H7 (cell line): ENCODE data around the gene ERN1. TPM values are rescaled to one million over a fixed set of nuclear protein-coding genes. Genes with fewer than 3 reads are reported as not detected.

Experiments
- DNase-seq: peaks from one replicate; pipeline ENCODE4 v3.0.0; 2012
- H3K27me3 ChIP-seq: 2 replicates; pipeline ENCODE4 v1.6.0; 2011; ENCODE audit warnings: mild to moderate bottlenecking, low read length; ENCODE audit not compliant: control insufficient read depth, insufficient read depth
- H3K36me3 ChIP-seq: replicated peaks from 2 replicates; pipeline ENCODE4 v1.5.1; 2011; ENCODE audit warnings: low read length; ENCODE audit not compliant: control insufficient read depth, insufficient read depth
- H3K4me3 ChIP-seq: 2 replicates; pipeline ENCODE4 v1.5.1; 2011; ENCODE audit warnings: low read depth, mild to moderate bottlenecking, control low read depth, low read length, moderate library complexity; ENCODE audit not compliant: insufficient read depth
- total RNA-seq: library from RNA; depleted of rRNA; stranded (reverse); fragments of >200 nt; shearing (Covaris generic); gene quantifications from 2 replicates; pipeline ENCODE4 v1.2.3, GENCODE V29; 2014

Gene ERN1
- total RNA-seq, 1 experiment from 2014 or later = 1.8 TPM

- no peak overlapping the region for H3K4me3 ChIP-seq
- no peak for DNase-seq
- no peaks in the 10 kb centered on the region for H3K36me3 ChIP-seq
- no peaks in the 10 kb centered on the region for H3K27me3 ChIP-seq
These were observed 11.7 kb downstream of the ERN1 start for GRCh38 chr17:64117981-64118979.

DNA sequence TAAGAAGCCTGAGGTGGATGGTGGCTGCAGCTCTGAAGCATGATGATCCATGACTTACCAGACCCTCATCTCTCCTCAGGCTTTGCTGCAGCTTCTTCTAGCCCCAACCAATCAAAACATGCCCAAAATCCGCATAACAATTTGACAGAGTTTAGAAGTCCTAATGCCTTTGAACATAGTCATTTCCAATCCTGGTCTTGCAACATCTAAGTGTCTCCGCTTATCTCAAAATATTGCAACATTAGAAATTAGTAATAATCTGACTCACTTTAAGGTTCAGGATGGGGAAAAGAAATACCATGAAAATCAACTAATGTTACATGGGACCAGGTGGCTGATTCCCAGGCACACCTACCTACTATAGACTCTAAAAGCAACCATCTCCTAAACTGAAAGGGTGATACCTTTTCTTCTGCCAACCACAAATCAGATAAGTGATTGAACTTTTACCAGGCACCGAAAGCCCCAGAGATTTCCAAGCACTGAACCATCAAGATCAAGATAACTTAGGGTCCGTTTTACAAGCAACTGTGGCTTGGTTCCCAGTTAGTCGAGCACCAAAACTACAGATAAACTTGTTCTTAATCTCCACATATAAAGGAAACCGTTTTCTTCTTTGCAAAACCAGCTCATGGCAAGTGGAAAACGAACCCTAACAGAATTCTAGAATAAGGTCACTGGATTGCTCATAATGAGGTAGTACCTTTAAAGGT lies 14.0 kb downstream of the ERN1 start:
- DNase-seq = no peak
- Histone ChIP-seq H3K36me3 (no peaks in the 10 kb centered on the region), H3K4me3 (no peak overlapping the region), H3K27me3 (no peaks in the 10 kb centered on the region)

DNA sequence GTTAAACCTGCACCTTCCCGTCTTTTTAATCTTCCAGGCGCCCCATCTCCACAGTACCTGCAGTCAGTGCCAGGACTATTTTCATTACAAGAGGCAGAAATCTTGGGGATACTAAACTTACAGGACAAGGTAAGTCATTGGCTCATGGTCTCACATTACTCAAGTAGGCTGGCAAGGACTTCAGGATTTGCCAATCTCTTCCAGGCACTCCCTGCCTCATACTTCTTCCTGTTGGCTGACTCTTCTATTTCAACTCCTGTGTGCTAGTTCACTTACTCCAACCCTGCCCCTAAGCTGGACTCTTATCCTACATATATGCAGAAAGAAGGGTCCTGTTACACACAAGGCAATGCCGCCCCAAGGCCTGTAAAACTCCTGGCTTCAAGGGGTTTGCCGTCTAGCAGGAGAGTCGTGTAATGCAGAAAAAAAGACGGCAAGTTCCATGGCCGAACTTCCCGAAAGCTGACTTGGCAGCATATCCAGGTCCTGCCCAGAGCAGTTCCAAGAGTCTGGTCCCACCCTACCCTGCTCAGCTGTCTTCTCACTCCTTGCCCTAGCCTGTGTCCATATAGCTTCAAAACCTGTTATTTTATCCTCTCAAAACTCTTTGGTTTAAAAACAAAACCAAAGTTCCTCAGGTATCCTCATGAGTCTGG lies 14.8 kb downstream of the ERN1 start:
- no peak overlapping the region for H3K4me3 ChIP-seq
- DNase-seq = no peak
- no peaks in the 10 kb centered on the region for H3K36me3 ChIP-seq
- H3K27me3 ChIP-seq = no peaks in the 10 kb centered on the region

- no peak overlapping the region for H3K4me3 ChIP-seq
- no peaks in the 10 kb centered on the region for H3K27me3 ChIP-seq
- no peaks in the 10 kb centered on the region for H3K36me3 ChIP-seq
- DNase-seq = no peak
These were observed 16.9 kb downstream of the ERN1 start for GRCh38 chr17:64113006-64113405.

- Histone ChIP-seq H3K27me3 (no peaks in the 10 kb centered on the region), H3K4me3 (no peak overlapping the region), H3K36me3 (no peaks in the 10 kb centered on the region)
- DNase-seq = no peak
These were observed 18.1 kb downstream of the ERN1 start for GRCh38 chr17:64111831-64112230.

- Histone ChIP-seq H3K4me3 (no peak overlapping the region), H3K36me3 (no peaks in the 10 kb centered on the region), H3K27me3 (no peaks in the 10 kb centered on the region)
- DNase-seq = no peak
These were observed 19.4 kb downstream of the ERN1 start for GRCh38 chr17:64110379-64111152.

GRCh38 chr17:64109400-64109799 lies 20.5 kb downstream of the ERN1 start:
- no peak for DNase-seq
- H3K36me3 ChIP-seq = no peaks in the 10 kb centered on the region
- no peaks in the 10 kb centered on the region for H3K27me3 ChIP-seq
- no peak overlapping the region for H3K4me3 ChIP-seq

- Histone ChIP-seq H3K27me3 (no peaks in the 10 kb centered on the region), H3K36me3 (no peaks in the 10 kb centered on the region), H3K4me3 (no peak overlapping the region)
- no peak for DNase-seq
These were observed 22.3 kb downstream of the ERN1 start for GRCh38 chr17:64107500-64108236.

- H3K4me3 ChIP-seq = no peak overlapping the region
These were observed 23.0 kb downstream of the ERN1 start for GRCh38 chr17:64106918-64107317.

DNA sequence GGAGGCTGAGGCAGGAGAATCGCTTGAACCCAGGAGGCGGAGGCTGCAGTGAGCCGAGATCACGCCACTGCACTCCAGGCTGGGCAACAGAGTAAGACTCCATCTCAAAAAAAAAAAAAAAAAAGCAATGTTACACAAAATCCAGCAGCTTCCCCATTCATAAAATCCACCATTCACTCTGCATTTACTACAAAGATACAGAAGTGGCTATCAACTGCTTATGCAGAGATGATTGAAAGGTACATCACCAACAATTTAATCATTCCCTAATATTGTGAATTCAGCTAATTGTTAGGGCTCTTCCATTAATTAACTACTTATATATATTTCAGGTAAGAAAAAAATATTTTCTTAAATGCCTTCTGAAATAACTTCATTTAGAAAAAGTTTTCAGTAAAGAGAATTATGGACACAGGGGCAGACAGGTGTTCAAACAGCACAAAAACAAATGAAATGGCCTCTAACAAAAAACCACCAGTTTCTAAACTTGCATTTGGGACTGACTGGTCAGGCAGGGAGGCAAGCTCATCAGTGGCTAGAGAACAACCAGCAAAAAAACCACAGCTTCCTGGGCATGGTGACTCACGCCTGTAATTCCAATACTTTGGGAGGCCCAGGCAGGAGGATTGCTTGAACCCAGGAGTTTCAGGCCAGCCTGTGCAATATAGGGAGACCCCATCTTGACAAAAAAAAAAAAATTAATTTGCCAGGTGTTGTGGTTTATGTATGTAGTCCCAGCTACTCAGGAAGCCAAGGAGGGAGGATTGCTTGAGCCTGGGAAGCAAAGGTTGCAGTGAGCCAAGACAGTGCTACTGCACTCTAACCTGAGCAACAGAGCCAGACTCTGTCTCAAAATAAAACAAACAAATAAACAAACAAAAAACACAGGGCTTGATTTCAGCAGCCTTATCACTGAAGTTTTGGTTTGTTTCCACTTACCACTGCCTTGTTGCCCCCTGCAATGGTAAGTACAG lies 26.3 kb downstream of the ERN1 start:
- DNase-seq = no peak
- Histone ChIP-seq H3K4me3 (no peak overlapping the region), H3K36me3 (no peaks in the 10 kb centered on the region), H3K27me3 (no peaks in the 10 kb centered on the region)

More at GRCh38 chr17:64106918-64107317, 23.0 kb downstream of the ERN1 start:
- no peaks in the 10 kb centered on the region for H3K27me3 ChIP-seq
- no peak for DNase-seq
- no peaks in the 10 kb centered on the region for H3K36me3 ChIP-seq

DNA sequence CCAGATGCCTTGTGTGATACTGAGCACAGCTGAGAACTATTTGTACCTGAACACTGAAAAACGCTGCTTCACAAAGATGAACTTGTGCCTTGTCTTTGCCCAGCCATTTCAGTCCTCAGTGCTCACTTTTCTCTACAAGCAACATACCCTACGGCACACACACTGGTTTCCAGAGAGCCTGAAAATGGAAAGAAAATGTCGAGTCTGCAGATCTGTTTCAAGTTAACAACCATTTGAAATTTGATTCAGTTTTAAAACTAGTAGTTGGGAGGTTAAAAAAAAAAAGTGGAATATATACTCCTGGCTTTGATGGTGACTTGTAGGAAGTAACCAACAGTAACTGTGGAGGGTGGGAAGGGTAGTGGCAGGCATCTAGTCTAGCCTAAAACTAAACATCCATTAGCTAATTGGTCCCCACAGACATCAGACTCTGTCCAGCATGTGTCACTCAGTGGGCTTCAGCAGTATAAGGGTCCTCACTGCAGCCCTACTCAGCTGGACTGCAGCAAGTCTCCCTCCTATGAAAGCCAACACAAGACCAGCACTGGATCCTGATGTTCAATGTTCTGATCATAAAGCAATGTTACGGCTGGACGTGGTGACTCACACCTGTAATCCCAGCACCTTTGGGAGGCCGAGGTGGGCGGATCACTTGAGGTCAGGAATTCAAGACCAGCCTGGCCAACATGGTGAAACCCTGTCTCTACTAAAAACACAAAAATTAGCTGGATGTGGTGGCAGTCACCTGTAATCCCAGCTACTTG lies 27.1 kb downstream of the ERN1 start:
- Histone ChIP-seq H3K4me3 (no peak overlapping the region), H3K27me3 (no peaks in the 10 kb centered on the region), H3K36me3 (no peaks in the 10 kb centered on the region)
- no peak for DNase-seq

GRCh38 chr17:64099543-64099942 lies 30.4 kb downstream of the ERN1 start:
- Histone ChIP-seq H3K27me3 (no peaks in the 10 kb centered on the region), H3K36me3 (no peaks in the 10 kb centered on the region), H3K4me3 (no peak overlapping the region)
- no peak for DNase-seq
